H9 (cell line): ENCODE results near the gene IFNAR2. TPM values are rescaled to one million over a fixed set of nuclear protein-coding genes. Genes with fewer than 3 reads are reported as not detected.

ENCODE experiments used
- DNase-seq: peaks from one replicate; pipeline ENCODE4 v3.0.0-alpha.2; 2017
- H2AFZ ChIP-seq: one replicate; pipeline ENCODE4 v1.6.1; 2013; ENCODE audit warnings: mild to moderate bottlenecking, low read length, control low read depth, moderate library complexity
- H2AK5ac ChIP-seq: 2 replicates; pipeline ENCODE4 v1.6.1; 2013; ENCODE audit warnings: low read length, control low read depth, mixed read lengths; ENCODE audit not compliant: insufficient read length
- H2BK120ac ChIP-seq: one replicate; pipeline ENCODE4 v1.6.1; 2013; ENCODE audit warnings: low read depth, mild to moderate bottlenecking, low read length, control low read depth, inconsistent platforms; ENCODE audit not compliant: poor library complexity, severe bottlenecking
- H2BK12ac ChIP-seq: 2 replicates; pipeline ENCODE4 v1.6.1; 2013; ENCODE audit warnings: low read length, control low read depth, mixed read lengths, low read depth; ENCODE audit not compliant: insufficient read length
- H2BK15ac ChIP-seq: 2 replicates; pipeline ENCODE4 v1.6.1; 2013; ENCODE audit warnings: low read depth, low read length, control low read depth
- H2BK20ac ChIP-seq: one replicate; pipeline ENCODE4 v1.6.1; 2013; ENCODE audit warnings: low read depth, mild to moderate bottlenecking, low read length, control low read depth, inconsistent platforms; ENCODE audit not compliant: poor library complexity, severe bottlenecking
- H2BK5ac ChIP-seq: 2 replicates; pipeline ENCODE4 v1.6.1; 2013; ENCODE audit warnings: low read length, control low read depth, mixed read lengths; ENCODE audit not compliant: insufficient read length
- H3K14ac ChIP-seq: 2 replicates; pipeline ENCODE4 v1.6.1; 2013; ENCODE audit warnings: low read length, control low read depth; ENCODE audit not compliant: insufficient read depth
- H3K18ac ChIP-seq: 2 replicates; pipeline ENCODE4 v1.6.1; 2013; ENCODE audit warnings: low read depth, mild to moderate bottlenecking, mixed read lengths, low read length, control low read depth; ENCODE audit not compliant: insufficient read length
- H3K23ac ChIP-seq: 2 replicates; pipeline ENCODE4 v1.6.1; 2013; ENCODE audit warnings: low read length, control low read depth, mixed read lengths, low read depth; ENCODE audit not compliant: insufficient read length
- H3K23me2 ChIP-seq: 2 replicates; pipeline ENCODE4 v1.6.1; 2013; ENCODE audit warnings: low read depth, mild to moderate bottlenecking, mixed read lengths, low read length, control low read depth; ENCODE audit not compliant: insufficient read length, poor library complexity, severe bottlenecking
- H3K27ac ChIP-seq: 2 replicates; pipeline ENCODE4 v1.5.1; 2013; ENCODE audit warnings: low read length, control low read depth, mixed read lengths, low read depth; ENCODE audit not compliant: insufficient read length
- H3K27me3 ChIP-seq: 2 replicates; pipeline ENCODE4 v1.6.1; 2013; ENCODE audit warnings: low read length, control low read depth, inconsistent platforms; ENCODE audit not compliant: insufficient read depth
- H3K4ac ChIP-seq: 2 replicates; pipeline ENCODE4 v1.6.1; 2013; ENCODE audit warnings: low read depth, mild to moderate bottlenecking, control low read depth, inconsistent platforms, low read length, moderate library complexity
- H3K4me1 ChIP-seq: 2 replicates; pipeline ENCODE4 v1.6.1; 2013; ENCODE audit warnings: low read length, control low read depth, inconsistent platforms; ENCODE audit not compliant: insufficient read depth
- H3K4me2 ChIP-seq: 2 replicates; pipeline ENCODE4 v1.6.1; 2013; ENCODE audit warnings: low read length, control low read depth, mixed read lengths; ENCODE audit not compliant: insufficient read length, insufficient read depth
- H3K56ac ChIP-seq: 2 replicates; pipeline ENCODE4 v1.6.1; 2013; ENCODE audit warnings: low read depth, mild to moderate bottlenecking, mixed read lengths, low read length, control low read depth; ENCODE audit not compliant: insufficient read length
- H3K79me1 ChIP-seq: 2 replicates; pipeline ENCODE4 v1.6.1; 2013; ENCODE audit warnings: low read depth, mild to moderate bottlenecking, moderate library complexity, low read length, control low read depth, inconsistent platforms; ENCODE audit not compliant: insufficient read depth, poor library complexity, severe bottlenecking
- H3K79me2 ChIP-seq: 2 replicates; pipeline ENCODE4 v1.6.1; 2013; ENCODE audit warnings: low read length, control low read depth, inconsistent platforms; ENCODE audit not compliant: insufficient read depth
- H3K9ac ChIP-seq: 2 replicates; pipeline ENCODE4 v1.6.1; 2013; ENCODE audit warnings: low read length, control low read depth, mixed read lengths; ENCODE audit not compliant: insufficient read length; ENCODE audit errors: extremely low read depth
- H3K9me3 ChIP-seq: one replicate; pipeline ENCODE4 v1.6.1; 2013; ENCODE audit warnings: low read depth, low read length, inconsistent platforms; ENCODE audit not compliant: control insufficient read depth
- H3T11ph ChIP-seq: one replicate; pipeline ENCODE4 v1.6.1; 2013; ENCODE audit warnings: mild to moderate bottlenecking, low read length, control low read depth, inconsistent platforms
- H4K20me1 ChIP-seq: one replicate; pipeline ENCODE4 v1.6.1; 2013; ENCODE audit not compliant: control insufficient read depth, insufficient read length, insufficient read depth
- H4K5ac ChIP-seq: 2 replicates; pipeline ENCODE4 v1.6.1; 2013; ENCODE audit warnings: low read depth, mild to moderate bottlenecking, mixed read lengths, low read length, control low read depth; ENCODE audit not compliant: insufficient read length
- H4K8ac ChIP-seq: replicated peaks from 2 replicates; pipeline ENCODE4 v1.6.1; 2013; ENCODE audit warnings: low read length, control low read depth, mixed read lengths, low read depth; ENCODE audit not compliant: insufficient read length
- H4K91ac ChIP-seq: 2 replicates; pipeline ENCODE4 v1.6.1; 2013; ENCODE audit warnings: low read depth, mild to moderate bottlenecking, moderate library complexity, mixed read lengths, low read length, control low read depth; ENCODE audit not compliant: insufficient read length
- H3K27ac Mint-ChIP-seq, 3 experiments: 2 replicates in 2 of 3; 3 replicates in 1 of 3; pipeline ENCODE4 v1.8.0; 2020 to 2021; ENCODE audit warnings: mixed read lengths in 3 of 3, mild to moderate bottlenecking in 1 of 3, moderate library complexity in 1 of 3
- H3K27me3 Mint-ChIP-seq: 2 replicates; pipeline ENCODE4 v1.8.0; 2021; ENCODE audit warnings: low read depth, mild to moderate bottlenecking, moderate library complexity, mixed read lengths
- H3K36me3 Mint-ChIP-seq, 3 experiments: 2 replicates in 2 of 3; 3 replicates in 1 of 3; pipeline ENCODE4 v1.8.0; 2020 to 2021; ENCODE audit warnings: low read depth in 3 of 3, mixed read lengths in 3 of 3; ENCODE audit not compliant: insufficient read depth in 1 of 3
- H3K4me1 Mint-ChIP-seq, 2 experiments: 2 replicates each; pipeline ENCODE4 v1.8.0; 2020; ENCODE audit warnings: mixed read lengths in 2 of 2
- H3K4me3 Mint-ChIP-seq, 2 experiments: 2 replicates in 1 of 2; 3 replicates in 1 of 2; pipeline ENCODE4 v1.8.0; 2020 to 2021; ENCODE audit warnings: mild to moderate bottlenecking in 2 of 2, mixed read lengths in 2 of 2, moderate library complexity in 1 of 2
- H3K9me3 Mint-ChIP-seq, 2 experiments: 2 replicates in 1 of 2; 3 replicates in 1 of 2; pipeline ENCODE4 v1.8.0; 2020; ENCODE audit warnings: mild to moderate bottlenecking in 2 of 2, mixed read lengths in 2 of 2, moderate library complexity in 1 of 2
- CTCF ChIP-seq: fragments of 200-600 bp; sonication (generic); conservative IDR thresholded peaks from 3 replicates; pipeline ENCODE4 v1.8.0; 2021; ENCODE audit warnings: antibody characterized with exemption, mild to moderate bottlenecking
- WGBS: extraction: QIAGEN DNeasy Blood & Tissue Kit; methylation state at CpG from one replicate; pipeline ENCODE4 v1.1.7; 2013; ENCODE audit warnings: missing lambda C conversion rate, low lambda C conversion rate, mixed read lengths; ENCODE audit not compliant: insufficient read length; ENCODE audit errors: extremely low coverage; 5-methylcytosine and 5-hydroxymethylcytosine counted together
- total RNA-seq: library from RNA; stranded (reverse); gene quantifications from 2 replicates; pipeline ENCODE4 v1.2.1, GENCODE V29; 2021

The IFNAR2 gene
- total RNA-seq, 1 experiment from 2014 or later, result 14.4 TPM

GRCh38 chr21:33257094-33257803, 27.5 kb downstream of the IFNAR2 start:
- Histone ChIP-seq H3K14ac (no peak overlapping the region), H3K9ac (no peak overlapping the region), H2BK5ac (no peak overlapping the region), H3K4me2 (no peak overlapping the region), H3T11ph (no peak overlapping the region), H4K5ac (no peak overlapping the region), H3K9me3 (no peaks in the 10 kb centered on the region), H2BK20ac (no peak overlapping the region), H3K27me3 (no peaks in the 10 kb centered on the region), H4K20me1 (no peaks in the 10 kb centered on the region), H3K23ac (no peak overlapping the region), H2BK120ac (no peak overlapping the region), H2AFZ (no peak overlapping the region), H3K79me1 (no peaks in the 10 kb centered on the region), H3K56ac (no peak overlapping the region), H2BK12ac (no peak overlapping the region), H3K23me2 (no peaks in the 10 kb centered on the region), H3K4me1 (no peaks in the 10 kb centered on the region), H2BK15ac (no peak overlapping the region), H2AK5ac (no peak overlapping the region), H3K27ac (no peak overlapping the region), H4K91ac (no peak overlapping the region), H3K4ac (no peak overlapping the region), H4K8ac (no peak overlapping the region), H3K18ac (no peak overlapping the region), H3K79me2 (no peaks in the 10 kb centered on the region)
- no peak for TF ChIP-seq CTCF
- Mint-ChIP-seq H3K4me3 (no peak overlapping the region), H3K36me3 (peaks cover 31 to 60% (median 54%) of the 10 kb centered on the region in 3 experiments), H3K27ac (peak overlapping the region in 1 of 3 experiments; percentile 60; a peak in 1 of 7 replicates), H3K9me3 (peaks cover 7 to 8% of the 10 kb centered on the region in 2 experiments; a peak in 4 of 5 replicates), H3K27me3 (no peaks in the 10 kb centered on the region), H3K4me1 (no peaks in the 10 kb centered on the region)
- WGBS, result no CpG with 5 or more reads among the region's 18 CpGs
- no peak for DNase-seq
